Fibroblast of skin of right quadriceps (primary cell): ENCODE measurements around the gene MPHOSPH9.
A peak's percentile ranks its signal among the peaks of the same experiment; 100 is the strongest.
"Not testable (repeated sequence)": the region's sequence is repeated elsewhere in the genome, so short reads cannot be mapped to it uniquely, and the experiment has no call there.

ENCODE experiments used
- DNase-seq: peaks from one replicate; pipeline ENCODE4 v3.0.0-alpha.2; 2013

MPHOSPH9 gene

GRCh38 chr12:123225443-123225842 is 7.5 kb downstream of the MPHOSPH9 start:
- DNase-seq: no peak

DNA sequence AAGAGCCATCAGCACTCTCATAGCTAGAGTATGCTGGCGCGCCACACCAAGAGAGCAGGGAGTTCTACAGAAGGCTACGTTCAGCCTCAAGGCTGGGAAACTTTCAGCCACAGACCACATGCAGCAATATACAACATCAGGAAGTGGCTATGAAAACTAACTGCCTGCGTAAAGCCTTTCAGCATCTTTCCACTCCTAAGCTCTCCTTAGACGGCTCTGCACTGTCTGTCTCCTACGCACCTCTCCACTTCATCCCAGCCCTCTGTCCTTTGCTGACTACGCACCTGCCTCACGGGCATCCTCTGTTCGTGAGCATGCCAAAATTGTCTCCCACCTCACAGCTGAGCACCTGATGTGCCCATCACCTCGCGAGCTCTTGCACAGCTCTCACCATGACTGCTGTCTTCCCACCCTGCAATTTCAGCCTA is 9.7 kb downstream of the MPHOSPH9 start:
- DNase-seq: no peak

- not testable (repeated sequence) for DNase-seq
Observed at GRCh38 chr12:123207815-123208214, 25.1 kb downstream of the MPHOSPH9 start.

- DNase-seq: not testable (repeated sequence)
Observed at GRCh38 chr12:123206794-123207193, 26.1 kb downstream of the MPHOSPH9 start.

GRCh38 chr12:123200414-123200813 is 32.5 kb downstream of the MPHOSPH9 start:
- DNase-seq: no peak

GRCh38 chr12:123199936-123200335 is 33.0 kb downstream of the MPHOSPH9 start:
- no peak for DNase-seq

DNA sequence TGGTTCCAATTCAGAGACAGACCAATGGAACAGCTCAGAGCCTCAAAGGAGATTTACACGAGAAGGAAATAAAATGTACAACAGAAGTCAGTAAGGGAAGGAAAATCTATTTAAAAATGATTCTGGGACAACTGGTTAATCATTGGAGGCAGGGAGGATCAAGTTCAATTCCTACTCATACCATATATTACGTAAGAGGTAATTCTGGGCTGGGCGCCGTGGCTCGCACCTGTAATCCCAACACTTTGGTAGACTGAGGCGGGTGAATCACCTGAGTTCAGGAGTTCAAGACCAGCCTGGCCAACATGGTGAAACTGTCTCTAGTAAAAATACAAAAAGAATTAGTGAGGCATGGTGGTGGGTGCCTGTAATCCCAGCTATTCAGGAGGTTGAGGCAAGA is 45.3 kb downstream of the MPHOSPH9 start:
- no peak for DNase-seq

- DNase-seq: no peak
Observed at GRCh38 chr12:123180171-123180570, 52.8 kb downstream of the MPHOSPH9 start.

- DNase-seq: no peak
Observed at GRCh38 chr12:123171967-123172366, 61.0 kb downstream of the MPHOSPH9 start.

DNA sequence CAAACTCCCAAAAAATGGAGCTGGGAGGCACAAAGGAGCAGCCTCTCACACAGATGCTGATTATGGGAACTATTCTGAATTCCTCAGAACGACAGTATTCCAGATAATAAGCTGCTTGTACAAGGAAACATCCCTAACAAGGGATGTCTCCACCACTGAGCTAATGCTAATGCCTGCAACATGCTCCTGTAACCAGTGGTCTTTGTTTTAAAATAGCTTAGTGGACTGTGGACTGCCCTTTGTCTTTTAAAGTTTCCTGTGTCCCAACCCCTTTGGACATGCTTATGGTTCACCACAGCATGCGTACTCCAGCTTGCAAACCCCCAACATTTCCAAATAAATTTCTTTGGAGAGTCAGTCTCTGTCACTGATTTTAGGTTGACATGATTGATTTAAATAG is 65.6 kb downstream of the MPHOSPH9 start:
- DNase-seq: no peak

- no peak for DNase-seq
Observed at GRCh38 chr12:123165537-123165936, 67.4 kb downstream of the MPHOSPH9 start.

GRCh38 chr12:123164710-123165261 is 68.2 kb downstream of the MPHOSPH9 start:
- no peak for DNase-seq

DNA sequence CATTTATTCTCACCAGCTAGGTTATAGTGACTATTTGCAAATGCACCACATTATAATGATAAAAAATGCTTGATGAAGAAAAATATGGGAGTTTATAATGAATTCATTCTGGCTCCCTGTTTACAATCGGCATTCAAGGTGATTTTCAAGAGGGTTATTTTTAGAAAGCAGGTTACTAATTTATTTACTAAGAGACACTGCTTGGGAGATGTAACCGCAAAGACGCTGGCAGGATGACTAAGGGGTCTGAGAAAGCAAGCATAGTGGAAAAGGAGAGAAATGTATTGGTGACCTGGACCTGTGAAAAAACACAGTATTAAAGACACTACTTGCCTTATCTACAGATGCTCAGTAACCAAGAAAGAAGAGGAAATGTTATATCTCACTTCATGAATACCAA is 68.7 kb downstream of the MPHOSPH9 start:
- DNase-seq: no peak

DNA sequence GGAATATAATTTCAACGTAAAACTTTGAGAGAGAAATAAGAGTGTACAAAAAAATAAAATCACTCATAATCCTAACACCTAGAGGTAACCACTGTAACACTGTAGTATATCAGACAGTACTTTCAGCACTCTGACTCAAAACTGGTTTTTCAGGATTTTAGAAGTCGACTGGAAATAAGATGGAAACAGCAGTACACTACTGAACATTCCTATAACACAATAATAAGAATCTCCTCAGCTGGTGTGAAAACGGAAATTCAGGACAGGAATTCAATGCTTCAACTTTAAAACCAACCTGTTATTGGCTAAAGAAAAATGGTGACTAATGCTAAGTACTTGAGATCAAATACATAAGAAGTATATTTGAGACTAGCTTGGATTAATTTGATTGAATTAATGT is 69.7 kb downstream of the MPHOSPH9 start:
- no peak for DNase-seq

DNA sequence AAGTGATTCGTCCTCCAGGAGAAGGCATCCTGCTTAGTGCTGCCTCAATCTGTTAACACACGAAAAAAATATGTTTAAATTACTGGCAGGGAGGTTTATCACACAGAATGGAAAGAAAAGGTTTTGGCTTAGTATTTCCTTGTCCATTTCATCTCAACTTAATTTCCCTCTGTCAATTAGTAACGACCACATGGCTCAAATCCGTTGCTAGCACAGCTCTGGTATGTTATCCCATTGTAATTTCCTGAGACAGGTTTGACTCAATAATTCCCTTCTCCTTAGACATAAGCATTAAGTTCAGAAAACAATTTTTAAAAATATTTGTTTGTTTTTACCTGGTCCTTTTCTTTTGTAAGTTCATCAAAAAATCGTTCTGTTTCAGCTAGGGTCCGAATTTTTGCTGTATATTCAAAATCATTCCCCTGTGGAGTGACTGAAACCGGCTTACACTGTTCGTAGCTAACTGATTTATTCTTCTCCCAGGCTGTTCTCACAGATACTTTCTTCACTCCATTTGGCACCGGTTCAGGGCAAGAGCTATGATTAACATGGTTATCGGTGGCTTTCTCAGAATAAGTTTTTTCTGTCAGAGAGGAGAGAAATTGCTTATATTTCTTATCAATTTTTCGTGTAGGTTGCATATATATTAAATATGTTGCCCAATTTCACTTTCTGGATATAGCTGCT is 72.0 kb downstream of the MPHOSPH9 start:
- DNase-seq: no peak

DNA sequence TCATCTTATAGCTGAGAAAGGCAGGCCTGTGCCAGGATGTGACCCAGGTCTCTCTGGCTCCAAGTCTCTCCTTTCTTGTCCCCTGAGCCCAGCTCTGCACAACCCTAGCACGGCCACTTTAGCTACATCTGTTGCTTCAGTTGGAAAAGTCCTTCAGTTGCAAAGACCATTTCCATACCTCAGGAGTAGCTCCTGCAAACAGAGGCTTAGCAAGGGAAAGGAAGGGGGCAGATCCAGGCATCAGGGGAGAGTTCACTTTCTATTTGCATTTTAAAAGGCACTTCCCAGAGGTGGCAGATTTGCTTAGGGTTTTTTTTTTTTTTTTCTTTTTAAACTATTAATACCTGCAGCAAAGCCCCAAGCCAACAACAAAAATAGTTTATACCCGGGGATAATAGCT is 79.0 kb downstream of the MPHOSPH9 start:
- DNase-seq: no peak

DNA sequence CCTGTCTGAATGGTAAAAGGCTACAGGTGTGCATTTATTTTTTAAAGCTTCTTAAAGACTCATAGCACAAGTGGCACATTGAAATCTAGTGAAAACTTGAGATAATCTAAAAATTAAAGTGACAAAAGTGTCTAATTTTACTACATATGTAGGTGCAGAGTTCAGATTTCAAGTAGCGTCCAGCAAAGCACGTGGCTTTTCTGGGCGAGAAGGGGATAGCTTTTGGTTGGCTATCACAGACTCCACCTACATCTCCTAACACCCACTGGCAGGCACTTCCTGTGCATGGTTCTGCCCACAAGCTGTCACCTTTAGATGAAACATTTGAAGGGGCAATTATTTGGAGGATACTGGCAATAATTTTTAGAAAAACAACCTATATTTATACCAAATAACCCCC is 80.1 kb downstream of the MPHOSPH9 start:
- no peak for DNase-seq

DNA sequence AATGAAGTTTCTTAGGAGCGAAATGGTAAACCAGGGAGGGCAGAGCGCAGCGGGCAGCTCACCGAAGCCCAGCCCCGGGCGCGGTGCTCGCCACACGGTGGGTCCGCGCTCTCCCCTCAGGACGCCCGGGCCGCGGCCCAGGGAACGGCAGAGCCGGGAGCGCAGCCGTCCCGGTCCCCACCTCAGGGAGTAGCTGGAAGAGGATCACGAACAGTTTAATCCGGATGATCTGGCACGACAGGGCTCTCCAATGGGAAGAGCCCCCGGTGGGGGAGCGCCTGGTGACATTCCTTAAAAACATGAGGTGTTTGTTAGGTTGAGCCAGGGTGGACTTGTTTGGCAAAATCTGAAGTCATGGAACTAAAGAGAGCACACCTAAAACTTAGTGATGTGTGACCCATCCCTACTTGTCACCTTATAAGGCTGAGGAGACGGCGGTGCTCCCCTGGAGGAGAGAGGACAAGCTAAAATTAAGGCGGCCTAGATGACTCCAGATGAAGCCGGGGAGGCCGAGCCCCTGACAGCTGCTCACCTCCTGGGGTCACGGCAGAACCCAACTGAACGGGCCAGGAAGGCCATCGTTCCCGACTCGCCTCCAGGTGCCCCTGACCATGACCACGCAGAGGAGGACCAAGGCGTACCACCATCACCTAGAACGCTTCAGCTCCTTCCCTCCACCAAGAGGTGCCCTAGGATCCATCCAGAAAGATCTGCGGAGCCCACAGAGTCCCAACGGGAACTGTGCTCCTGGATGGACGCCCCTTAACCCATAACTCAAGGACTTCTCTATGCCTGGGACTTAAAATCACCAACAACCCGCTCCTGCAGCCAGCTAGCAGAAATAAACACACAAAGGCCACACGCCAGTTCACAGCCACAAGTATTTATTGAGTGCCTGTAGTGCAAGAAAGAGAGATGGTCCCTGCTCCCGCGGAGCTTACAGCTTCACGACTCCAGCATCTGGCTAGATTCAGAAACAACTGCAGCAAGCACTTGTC is 81.2 kb downstream of the MPHOSPH9 start:
- peak; percentile 20 for DNase-seq

DNA sequence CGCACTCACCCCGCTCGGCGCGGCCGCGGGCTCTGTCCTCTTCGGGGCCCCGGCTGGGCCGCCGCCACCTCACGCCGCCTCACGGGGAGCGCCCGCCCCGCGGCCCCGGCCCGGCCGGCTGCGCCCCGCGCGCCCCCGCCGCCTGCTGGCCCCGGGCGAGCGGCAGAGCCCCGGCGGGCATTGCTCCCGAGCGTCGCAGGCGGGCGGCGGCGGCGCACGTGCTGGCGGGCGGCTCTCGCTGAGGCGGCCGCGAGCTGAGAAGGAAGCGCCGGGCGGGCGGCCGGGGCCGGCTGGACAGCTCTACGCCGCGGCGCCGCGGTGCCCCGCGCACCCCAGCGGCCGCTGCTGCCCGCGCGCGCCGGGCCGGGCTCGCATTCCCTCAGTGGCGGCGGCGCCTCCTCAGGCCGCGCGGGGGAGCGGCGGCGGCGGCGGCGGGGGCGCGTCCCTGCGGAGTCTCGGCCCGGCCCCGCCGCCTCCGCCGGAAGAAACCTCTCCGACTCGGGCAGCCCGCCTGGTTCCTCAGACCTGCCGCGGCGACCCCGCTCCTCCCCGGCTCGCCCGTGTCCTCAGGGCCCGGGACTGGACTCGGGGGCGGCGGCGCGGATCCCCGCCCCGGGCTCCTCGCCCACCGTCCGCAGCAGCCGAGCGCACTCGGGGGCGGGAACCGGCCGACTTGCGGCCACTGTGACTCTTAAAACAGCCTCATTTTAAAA is 82.0 kb downstream of the MPHOSPH9 start, which contains the start of gene PITPNM2:
Gene PITPNM2, minus strand, starts transcription at position 347 of the 713 bp plus-strand sequence. CDS start 116,500 bp downstream, outside the sequence.
- DNase-seq: peak; percentile 66

- peak; percentile 19 for DNase-seq
Observed at GRCh38 chr12:123150275-123150743, 82.6 kb downstream of the MPHOSPH9 start.

DNA sequence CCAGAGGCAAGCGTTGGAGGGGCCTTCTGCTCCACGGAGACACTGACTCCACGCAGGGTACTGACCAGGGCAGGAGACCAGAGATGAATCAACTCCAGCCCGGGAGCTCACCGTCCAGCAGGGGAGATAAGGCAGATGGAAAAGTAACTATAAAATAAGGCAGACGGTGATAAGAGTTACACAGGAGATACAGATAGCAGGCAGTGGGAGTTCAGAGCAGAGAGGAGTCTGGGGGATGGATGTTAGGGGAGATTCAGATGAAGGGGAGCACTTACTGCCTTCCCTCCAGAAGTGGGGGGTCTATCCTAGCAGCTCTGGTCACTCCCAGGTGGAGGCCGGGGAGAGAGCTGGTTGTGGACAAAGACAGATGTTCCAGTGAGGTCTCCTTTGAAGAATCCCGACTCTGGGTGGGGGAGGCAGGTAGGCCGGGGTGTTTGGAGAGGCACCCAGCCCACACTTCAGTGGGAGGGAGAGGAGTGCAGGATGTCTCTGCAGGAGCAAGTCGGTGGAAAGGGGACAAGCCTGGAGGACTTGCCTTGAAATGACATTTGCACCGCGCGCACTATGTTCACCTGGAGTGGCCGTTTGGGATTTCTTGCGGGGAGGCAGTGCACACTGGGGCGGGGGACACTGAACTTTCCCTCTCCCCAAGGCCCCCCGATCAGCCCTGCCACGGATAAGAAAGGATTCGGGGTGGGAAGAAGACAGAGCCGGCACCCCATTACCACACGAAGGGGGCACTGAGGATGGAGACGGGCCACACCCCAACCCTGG is 83.3 kb downstream of the MPHOSPH9 start:
- no peak for DNase-seq

DNA sequence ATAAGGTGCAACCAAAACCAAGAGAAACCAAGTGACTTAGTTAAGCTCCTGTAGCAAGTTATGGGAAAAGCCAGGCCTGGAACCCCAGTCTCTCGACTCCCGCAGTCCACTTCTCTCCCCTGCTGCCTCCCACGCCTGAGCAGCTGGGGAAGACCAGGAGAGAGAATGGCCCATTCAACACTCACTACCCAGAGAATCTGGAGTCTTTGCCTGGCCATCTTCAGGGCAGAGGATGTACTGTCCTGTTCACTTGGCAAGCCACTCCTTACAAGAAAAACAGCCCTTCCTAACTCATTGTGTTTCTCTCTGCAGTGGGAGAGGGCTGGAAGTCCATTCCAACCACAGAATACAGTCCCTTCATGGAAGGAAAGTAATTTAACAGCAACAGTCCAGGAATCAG is 83.9 kb downstream of the MPHOSPH9 start:
- no peak for DNase-seq
